WTC11 (cell line): Measurements from ENCODE around the gene CBX5. TPM values are rescaled to one million over a fixed set of nuclear protein-coding genes. Genes with fewer than 3 reads are reported as not detected.

Experiments used
- ATAC-seq: fragments of 200-7000 bp; cut with Tn5 transposase; 2 replicates; pipeline ENCODE4 v1.10.0; 2021; ENCODE audit warnings: mild to moderate bottlenecking, moderate library complexity
- CTCF ChIA-PET: fragments of 300-600 bp; sonication (Branson Sonifier 250); formaldehyde crosslinking; loops from one replicate; lab custom pipeline; 2021; ENCODE audit warnings: antibody characterized with exemption; lab: Charles Lee
- POLR2A ChIA-PET: fragments of 350-600 bp; sonication (Branson Sonifier 250); formaldehyde crosslinking; loops from one replicate; lab custom pipeline; 2021; ENCODE audit warnings: antibody characterized with exemption; lab: Charles Lee
- DNase-seq: peaks from one replicate; pipeline ENCODE4 v3.0.0; 2021; ENCODE audit warnings: low spot score
- H3K27ac Mint-ChIP-seq: 2 replicates; pipeline ENCODE4 v1.8.0; 2021; ENCODE audit warnings: mixed read lengths
- H3K27me3 Mint-ChIP-seq: 2 replicates; pipeline ENCODE4 v1.8.0; 2021; ENCODE audit warnings: low read depth, mild to moderate bottlenecking, moderate library complexity, mixed read lengths
- H3K36me3 Mint-ChIP-seq: 2 replicates; pipeline ENCODE4 v1.8.0; 2021; ENCODE audit warnings: mixed read lengths
- H3K4me1 Mint-ChIP-seq: 2 replicates; pipeline ENCODE4 v1.8.0; 2022; ENCODE audit warnings: mixed read lengths
- H3K4me3 Mint-ChIP-seq: 2 replicates; pipeline ENCODE4 v1.8.0; 2021; ENCODE audit warnings: mild to moderate bottlenecking, moderate library complexity, mixed read lengths
- H3K9me3 Mint-ChIP-seq: 2 replicates; pipeline ENCODE4 v1.8.0; 2021; ENCODE audit warnings: mixed read lengths
- AR ChIP-seq: fragments of 250-450 bp; sonication (Bioruptor Pico); IDR thresholded peaks from 2 replicates; pipeline ENCODE4 v1.9.0; 2021; ENCODE audit warnings: mild to moderate bottlenecking
- CDX4 ChIP-seq: fragments of 250-450 bp; sonication (Bioruptor Pico); IDR thresholded peaks from 2 replicates; pipeline ENCODE4 v1.9.0; 2021; ENCODE audit warnings: moderate library complexity, mild to moderate bottlenecking, inconsistent platforms, borderline replicate concordance
- CREM ChIP-seq: sonication (generic); formaldehyde crosslinking; IDR thresholded peaks from 2 replicates; pipeline ENCODE4 v1.8.1; 2022; ENCODE audit warnings: mild to moderate bottlenecking, missing genetic modification reagents, moderate library complexity
- ELF4 ChIP-seq: sonication (generic); formaldehyde crosslinking; IDR thresholded peaks from 2 replicates; pipeline ENCODE4 v1.8.1; 2022; ENCODE audit warnings: low read depth, mild to moderate bottlenecking, moderate library complexity, missing genetic modification reagents
- ERG ChIP-seq: fragments of 250-450 bp; sonication (Bioruptor Pico); IDR thresholded peaks from 2 replicates; pipeline ENCODE4 v1.8.0; 2021; ENCODE audit warnings: mild to moderate bottlenecking
- ESRRA ChIP-seq: sonication (generic); formaldehyde crosslinking; IDR thresholded peaks from 2 replicates; pipeline ENCODE4 v1.8.1; 2022; ENCODE audit warnings: mild to moderate bottlenecking, missing genetic modification reagents, borderline replicate concordance
- FOXP4 ChIP-seq: sonication (generic); formaldehyde crosslinking; IDR thresholded peaks from 2 replicates; pipeline ENCODE4 v1.8.0; 2022; ENCODE audit warnings: mild to moderate bottlenecking, missing genetic modification reagents
- GRHL2 ChIP-seq: fragments of 250-450 bp; sonication (Bioruptor Pico); IDR thresholded peaks from 2 replicates; pipeline ENCODE4 v1.8.0; 2022; ENCODE audit warnings: mild to moderate bottlenecking, moderate library complexity; ENCODE audit not compliant: insufficient replicate concordance, severe bottlenecking
- GTF2I ChIP-seq: fragments of 250-450 bp; sonication (Bioruptor Pico); conservative IDR thresholded peaks from 2 replicates; pipeline ENCODE4 v1.4.0; 2021; ENCODE audit warnings: mild to moderate bottlenecking
- HMGXB4 ChIP-seq: sonication (generic); formaldehyde crosslinking; IDR thresholded peaks from 2 replicates; pipeline ENCODE4 v1.8.1; 2023; ENCODE audit warnings: mild to moderate bottlenecking, moderate library complexity, missing genetic modification reagents
- MXD4 ChIP-seq: fragments of 250-450 bp; sonication (Bioruptor Pico); IDR thresholded peaks from 2 replicates; pipeline ENCODE4 v1.8.0; 2021; ENCODE audit warnings: mild to moderate bottlenecking, moderate library complexity, borderline replicate concordance
- SMAD3 ChIP-seq: sonication (generic); formaldehyde crosslinking; IDR thresholded peaks from 2 replicates; pipeline ENCODE4 v1.8.0; 2022; ENCODE audit warnings: missing genetic modification reagents, mild to moderate bottlenecking, borderline replicate concordance
- SP1 ChIP-seq: sonication (generic); formaldehyde crosslinking; conservative IDR thresholded peaks from 2 replicates; pipeline ENCODE4 v1.8.1; 2022; ENCODE audit warnings: missing genetic modification reagents
- STAT6 ChIP-seq: sonication (generic); formaldehyde crosslinking; conservative IDR thresholded peaks from 2 replicates; pipeline ENCODE4 v1.8.1; 2023; ENCODE audit warnings: mild to moderate bottlenecking, low read depth, missing genetic modification reagents, moderate library complexity
- ZBTB21 ChIP-seq: sonication (generic); formaldehyde crosslinking; IDR thresholded peaks from 2 replicates; pipeline ENCODE4 v1.8.1; 2023; ENCODE audit warnings: mild to moderate bottlenecking, missing genetic modification reagents, borderline replicate concordance
- ZNF263 ChIP-seq: sonication (generic); formaldehyde crosslinking; IDR thresholded peaks from 2 replicates; pipeline ENCODE4 v1.8.1; 2022; ENCODE audit warnings: low read depth, mild to moderate bottlenecking, moderate library complexity, missing genetic modification reagents
- ZNF281 ChIP-seq: sonication (generic); formaldehyde crosslinking; IDR thresholded peaks from 2 replicates; pipeline ENCODE4 v1.8.0; 2023; ENCODE audit warnings: mild to moderate bottlenecking, missing genetic modification reagents
- ZNF425 ChIP-seq: fragments of 250-450 bp; sonication (Bioruptor Pico); conservative IDR thresholded peaks from 2 replicates; pipeline ENCODE4 v1.9.0; 2021; ENCODE audit warnings: mild to moderate bottlenecking
- total RNA-seq: library from RNA; stranded (reverse); gene quantifications from 3 replicates; pipeline ENCODE4 v1.2.3, GENCODE V29; 2021

Gene CBX5
- total RNA-seq, 1 experiment from 2014 or later: 182 TPM

GRCh38 chr12:54221402-54221984, 58.4 kb downstream of the CBX5 start:
- no peak for ATAC-seq
- no peak for DNase-seq
- CTCF ChIA-PET: interaction anchor here (0.5 to 2.8 kb wide), 4 partner anchors 30 to 614 kb away, joined by 4 to 12 read pairs (median 8); partner anchors contain the start of gene NFE2
- Mint-ChIP-seq H3K36me3 (no peaks in the 10 kb centered on the region), H3K27ac (no peak overlapping the region), H3K4me1 (peaks cover 24% of the 10 kb centered on the region), H3K4me3 (no peak overlapping the region)
- TF ChIP-seq HMGXB4 (CRISPR knock-in tag) (no peak), ERG (CRISPR knock-in tag) (no peak), ZBTB21 (CRISPR knock-in tag) (no peak), CDX4 (CRISPR knock-in tag) (no peak), STAT6 (no peak), CREM (CRISPR knock-in tag) (no peak), SMAD3 (no peak), ZNF425 (no peak), AR (no peak), ZNF281 (CRISPR knock-in tag) (no peak), GTF2I (CRISPR knock-in tag) (no peak), MXD4 (no peak), ELF4 (CRISPR knock-in tag) (no peak), FOXP4 (CRISPR knock-in tag) (no peak), ZNF263 (CRISPR knock-in tag) (no peak), GRHL2 (CRISPR knock-in tag) (no peak), ESRRA (CRISPR knock-in tag) (no peak), SP1 (CRISPR knock-in tag) (no peak)
- TF ChIP-seq, all 79 proteins: peak for 0
- peaks cover 25% of the 10 kb centered on the region for H3K27me3 Mint-ChIP-seq
- POLR2A ChIA-PET: interaction anchor here (0.5 kb wide), 1 partner anchor 69 kb away, joined by 4 read pairs; no protein-coding TSS in a partner anchor
- no peaks in the 10 kb centered on the region for H3K9me3 Mint-ChIP-seq
